H1 (cell line): Measurements from ENCODE around the gene TMEM63C. TPM values are rescaled to one million over a fixed set of nuclear protein-coding genes. Genes with fewer than 3 reads are reported as not detected.

Experiments used
- BCL11A ChIP-seq, 2 experiments: IDR thresholded peaks; one replicate each; pipeline ENCODE4 v1.6.1; 2011; ENCODE audit warnings: low read depth in 2 of 2, low read length in 2 of 2, mild to moderate bottlenecking in 2 of 2
- CEBPB ChIP-seq: IDR thresholded peaks from 2 replicates; pipeline ENCODE4 v1.6.1; 2012; ENCODE audit warnings: low read depth, low read length
- GABPA ChIP-seq: IDR thresholded peaks from 2 replicates; pipeline ENCODE4 v1.6.1; 2011; ENCODE audit warnings: mild to moderate bottlenecking, low read length, moderate library complexity, borderline replicate concordance; ENCODE audit not compliant: insufficient read depth
- MAFK ChIP-seq: IDR thresholded peaks from 2 replicates; pipeline ENCODE4 v1.6.1; 2012; ENCODE audit warnings: low read depth, mild to moderate bottlenecking, improper control_type of control experiment, low read length
- SRF ChIP-seq: IDR thresholded peaks from 2 replicates; pipeline ENCODE4 v1.6.1; 2011; ENCODE audit warnings: mild to moderate bottlenecking, low read depth, low read length, moderate library complexity
- TEAD4 ChIP-seq: IDR thresholded peaks from 2 replicates; pipeline ENCODE4 v1.6.1; 2012; ENCODE audit warnings: low read depth, low read length, inconsistent platforms, mixed read lengths
- USF2 ChIP-seq: IDR thresholded peaks from 2 replicates; pipeline ENCODE4 v1.6.1; 2011; ENCODE audit warnings: low read length, improper control_type of control experiment
- polyA plus RNA-seq, 7 experiments: library from polyadenylated mRNA; depleted of rRNA in 3 of 7; stranded (reverse) in 5 of 7; unstranded in 2 of 7; fragments of >200 nt in 5 of 7; fragments of 200-250 nt in 2 of 7; gene quantifications; 1 replicate in 5 of 7; 2 replicates in 1 of 7; 4 replicates in 1 of 7; pipeline versions ENCODE4 v1.2.1 to v1.2.3, GENCODE V29; 2011 to 2013; ENCODE audit warnings: missing spikeins in 2 of 7, mixed read lengths in 2 of 7
- total RNA-seq: library from RNA; stranded (reverse); fragmentation: NEBNext Ultra II Directional; extraction: Animal tissue kit (Norgen Biotek cat#: 25700); gene quantifications from 2 replicates; pipeline ENCODE4 v1.2.1, GENCODE V29; 2021
- TF ChIP-seq, protein P1 (sequence below): IDR thresholded peaks from 2 replicates; pipeline ENCODE4 v1.6.1; 2012; ENCODE audit warnings: low read length, inconsistent platforms

Gene TMEM63C
- total and polyA plus RNA-seq, 2 of the 8 experiments (the other 6 are each of a cell fraction or from before 2014, with no cell fraction given) = 3.0 to 7.6 TPM

DNA sequence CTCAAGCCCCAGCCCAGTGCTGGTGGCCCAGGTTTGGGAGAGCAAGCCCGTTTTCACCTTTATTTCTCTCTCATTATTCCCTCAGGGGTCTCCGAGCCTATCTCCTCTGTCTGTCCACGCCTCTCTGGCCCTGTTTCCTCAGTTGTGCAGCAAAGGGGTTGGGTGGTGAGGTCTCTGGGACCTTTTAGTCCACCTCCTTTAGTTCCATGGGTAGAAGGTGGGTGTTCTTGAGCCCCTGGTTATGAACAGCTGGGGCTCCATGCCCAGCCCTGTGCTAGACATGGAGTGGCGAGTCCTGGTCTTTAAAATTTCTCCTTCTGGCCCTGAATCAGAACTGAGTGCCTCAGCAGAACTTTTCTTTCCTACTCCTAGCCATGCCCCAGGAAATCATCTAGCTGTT, 90.7 kb downstream of the TMEM63C start (continued):
- no peak for TF ChIP-seq TEAD4
- no peak for TF ChIP-seq GABPA
- TF ChIP-seq, protein P1, sequence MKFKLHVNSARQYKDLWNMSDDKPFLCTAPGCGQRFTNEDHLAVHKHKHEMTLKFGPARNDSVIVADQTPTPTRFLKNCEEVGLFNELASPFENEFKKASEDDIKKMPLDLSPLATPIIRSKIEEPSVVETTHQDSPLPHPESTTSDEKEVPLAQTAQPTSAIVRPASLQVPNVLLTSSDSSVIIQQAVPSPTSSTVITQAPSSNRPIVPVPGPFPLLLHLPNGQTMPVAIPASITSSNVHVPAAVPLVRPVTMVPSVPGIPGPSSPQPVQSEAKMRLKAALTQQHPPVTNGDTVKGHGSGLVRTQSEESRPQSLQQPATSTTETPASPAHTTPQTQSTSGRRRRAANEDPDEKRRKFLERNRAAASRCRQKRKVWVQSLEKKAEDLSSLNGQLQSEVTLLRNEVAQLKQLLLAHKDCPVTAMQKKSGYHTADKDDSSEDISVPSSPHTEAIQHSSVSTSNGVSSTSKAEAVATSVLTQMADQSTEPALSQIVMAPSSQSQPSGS = no peak
- no peak for TF ChIP-seq USF2
- TF ChIP-seq BCL11A (IDR thresholded peaks at IDR 0.05; ENCODE audit: low read depth in 2 of 2, low read length in 2 of 2) = no peak
- TF ChIP-seq MAFK = no peak
- no peak for TF ChIP-seq SRF
- no peak for TF ChIP-seq CEBPB
